Right atrium auricular region (tissue), 2 donors: ENCODE data around the gene MICAL3. TPM values are rescaled to one million over a fixed set of nuclear protein-coding genes. Genes with fewer than 3 reads are reported as not detected.
A peak's percentile ranks its signal among the peaks of the same experiment; 100 is the strongest.

ENCODE experiments used
- DNase-seq: peaks from one replicate; pipeline ENCODE4 v3.0.0-alpha.2; 2019; ENCODE audit warnings: low spot score
- H3K27ac ChIP-seq, 2 donors: fragments of 200-600 bp; sonication (generic); 1 replicate in 1 of 2; 2 replicates in 1 of 2; pipeline ENCODE4 v1.5.1; 2016 to 2019
- H3K27me3 ChIP-seq, 2 donors: fragments of 200-600 bp; sonication (generic); one replicate each; pipeline versions ENCODE4 v1.5.1 to v1.6.0; 2017 to 2019
- H3K36me3 ChIP-seq: fragments of 200-600 bp; sonication (generic); one replicate; pipeline ENCODE4 v1.5.1; 2016
- H3K4me1 ChIP-seq, 2 donors: fragments of 200-600 bp; sonication (generic); one replicate each; pipeline versions ENCODE4 v1.5.1 to v1.6.0; 2017 to 2019
- H3K4me3 ChIP-seq, 2 donors: fragments of 200-600 bp; sonication (generic); 1 replicate in 1 of 2; 2 replicates in 1 of 2; pipeline ENCODE4 v1.5.1; 2017 to 2019; ENCODE audit warnings: mild to moderate bottlenecking in 1 of 2, moderate library complexity in 1 of 2
- H3K9me3 ChIP-seq, 2 donors: fragments of 200-600 bp; sonication (generic); one replicate each; pipeline ENCODE4 v1.5.1; 2019
- total RNA-seq, 2 donors: library from RNA; depleted of rRNA; stranded (reverse); fragments of >200 nt; gene quantifications; one replicate each; pipeline ENCODE4 v1.1.0, GENCODE V29; 2016
- TF ChIP-seq, protein P1 (sequence below), 2 donors: fragments of 200-600 bp; sonication (generic); IDR thresholded peaks; one replicate each; pipeline ENCODE4 v1.5.1; 2019; ENCODE audit warnings: antibody characterized with exemption in 2 of 2

Gene MICAL3
- total RNA-seq, 2 donors from 2014 or later = 42.5 to 45.1 TPM

DNA sequence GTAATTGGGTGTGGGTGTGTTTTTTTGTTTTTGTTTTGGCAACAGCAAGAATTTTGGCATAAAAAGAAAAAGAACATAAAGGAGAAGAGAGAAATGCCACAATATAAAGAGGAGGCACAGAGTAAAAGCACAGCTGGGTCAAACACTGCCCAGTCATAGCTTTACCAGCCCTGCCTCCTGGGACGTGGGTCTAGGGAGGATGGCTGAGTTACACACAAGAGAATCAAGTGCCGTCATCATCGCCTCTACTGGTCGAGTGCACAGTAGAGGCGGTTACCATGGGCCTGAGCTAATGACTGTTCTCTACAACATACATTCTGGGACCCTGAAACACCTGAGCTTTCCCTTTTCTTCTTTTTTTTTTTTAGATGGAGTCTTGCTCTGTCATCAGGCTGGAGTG lies 162.5 kb downstream of the MICAL3 start:
- Histone ChIP-seq H3K4me3 (no peak overlapping the region), H3K27me3 (no peaks in the 10 kb centered on the region), H3K4me1 (peaks cover 0 to 22% of the 10 kb centered on the region in 2 donors), H3K36me3 (peaks cover 41% of the 10 kb centered on the region), H3K27ac (peak overlapping the region; percentile 32 to 91), H3K9me3 (no peaks in the 10 kb centered on the region)
- TF ChIP-seq, protein P1, sequence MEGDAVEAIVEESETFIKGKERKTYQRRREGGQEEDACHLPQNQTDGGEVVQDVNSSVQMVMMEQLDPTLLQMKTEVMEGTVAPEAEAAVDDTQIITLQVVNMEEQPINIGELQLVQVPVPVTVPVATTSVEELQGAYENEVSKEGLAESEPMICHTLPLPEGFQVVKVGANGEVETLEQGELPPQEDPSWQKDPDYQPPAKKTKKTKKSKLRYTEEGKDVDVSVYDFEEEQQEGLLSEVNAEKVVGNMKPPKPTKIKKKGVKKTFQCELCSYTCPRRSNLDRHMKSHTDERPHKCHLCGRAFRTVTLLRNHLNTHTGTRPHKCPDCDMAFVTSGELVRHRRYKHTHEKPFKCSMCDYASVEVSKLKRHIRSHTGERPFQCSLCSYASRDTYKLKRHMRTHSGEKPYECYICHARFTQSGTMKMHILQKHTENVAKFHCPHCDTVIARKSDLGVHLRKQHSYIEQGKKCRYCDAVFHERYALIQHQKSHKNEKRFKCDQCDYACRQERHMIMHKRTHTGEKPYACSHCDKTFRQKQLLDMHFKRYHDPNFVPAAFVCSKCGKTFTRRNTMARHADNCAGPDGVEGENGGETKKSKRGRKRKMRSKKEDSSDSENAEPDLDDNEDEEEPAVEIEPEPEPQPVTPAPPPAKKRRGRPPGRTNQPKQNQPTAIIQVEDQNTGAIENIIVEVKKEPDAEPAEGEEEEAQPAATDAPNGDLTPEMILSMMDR (IDR thresholded peaks at IDR 0.05) = no peak
- DNase-seq = no peak

- peaks cover 30% of the 10 kb centered on the region for H3K36me3 ChIP-seq
These were observed 164.0 kb downstream of the MICAL3 start for GRCh38 chr22:17860220-17860965.

DNA sequence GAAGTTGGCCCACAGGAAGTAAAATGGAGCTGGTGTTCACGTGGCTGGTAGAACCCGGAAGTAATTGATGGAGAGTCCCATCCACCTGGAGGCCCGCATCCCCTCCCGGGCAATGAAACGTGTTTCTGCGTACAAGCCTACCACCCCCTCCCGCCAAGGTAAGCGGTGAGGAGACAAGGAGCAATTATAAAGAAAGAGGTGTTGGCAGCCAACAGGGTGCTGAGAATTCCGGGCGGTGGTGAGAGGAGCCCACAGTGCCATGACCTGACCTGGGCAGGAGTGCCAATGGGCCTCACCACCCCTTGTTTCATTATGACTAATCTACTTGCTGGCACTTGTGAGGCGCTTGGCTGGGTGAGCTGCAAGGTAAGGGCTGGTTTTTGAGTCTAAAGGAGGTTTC lies 166.3 kb downstream of the MICAL3 start:
- TF ChIP-seq, protein P1 (IDR thresholded peaks at IDR 0.05) = no peak
- H3K36me3 ChIP-seq = peaks cover 6% of the 10 kb centered on the region
- DNase-seq = no peak
- peaks cover 0 to 37% of the 10 kb centered on the region in 2 donors for H3K4me1 ChIP-seq
- H3K27me3 ChIP-seq = no peaks in the 10 kb centered on the region
- H3K27ac ChIP-seq = peak overlapping the region; percentile 88 to 91
- no peak overlapping the region for H3K4me3 ChIP-seq
- H3K9me3 ChIP-seq = no peaks in the 10 kb centered on the region

More at GRCh38 chr22:17860220-17860965, 164.0 kb downstream of the MICAL3 start:
- Histone ChIP-seq H3K9me3 (no peaks in the 10 kb centered on the region), H3K27me3 (no peaks in the 10 kb centered on the region), H3K27ac (peak overlapping the region; percentile 88 to 91), H3K4me1 (peaks cover 0 to 22% of the 10 kb centered on the region in 2 donors), H3K4me3 (no peak overlapping the region)
- TF ChIP-seq, protein P1 (IDR thresholded peaks at IDR 0.05) = no peak
- DNase-seq = no peak

- Histone ChIP-seq H3K9me3 (no peaks in the 10 kb centered on the region), H3K4me1 (peaks cover 0 to 49% of the 10 kb centered on the region in 2 donors), H3K27ac (peak overlapping the region; percentile 13 to 87), H3K36me3 (no peaks in the 10 kb centered on the region), H3K27me3 (no peaks in the 10 kb centered on the region), H3K4me3 (no peak overlapping the region)
- DNase-seq = no peak
- TF ChIP-seq, protein P1 (IDR thresholded peaks at IDR 0.05) = no peak
These were observed 168.6 kb downstream of the MICAL3 start for GRCh38 chr22:17855572-17856290.

- no peak for DNase-seq
- H3K36me3 ChIP-seq = no peaks in the 10 kb centered on the region
- H3K4me3 ChIP-seq = no peak overlapping the region
- peak overlapping the region; percentile 87 to 98 for H3K27ac ChIP-seq
- H3K9me3 ChIP-seq = no peaks in the 10 kb centered on the region
- H3K27me3 ChIP-seq = no peaks in the 10 kb centered on the region
- peaks cover 0 to 38% of the 10 kb centered on the region in 2 donors for H3K4me1 ChIP-seq
- TF ChIP-seq, protein P1 (IDR thresholded peaks at IDR 0.05) = no peak
These were observed 171.3 kb downstream of the MICAL3 start for GRCh38 chr22:17853073-17853472.
